Activated CD8-positive, alpha-beta memory T cell treated with anti-CD3 and anti-CD28 coated beads, Interleukin-2, amount 50 U/mL, for 24 hours (primary cell): ENCODE data around the gene CEP76.
A peak's percentile ranks its signal among the peaks of the same experiment; 100 is the strongest.

Source experiments
- DNase-seq: peaks from one replicate; pipeline ENCODE4 v3.0.0-alpha.2; 2020; ENCODE audit errors: extremely low read depth

Gene CEP76, protein sequence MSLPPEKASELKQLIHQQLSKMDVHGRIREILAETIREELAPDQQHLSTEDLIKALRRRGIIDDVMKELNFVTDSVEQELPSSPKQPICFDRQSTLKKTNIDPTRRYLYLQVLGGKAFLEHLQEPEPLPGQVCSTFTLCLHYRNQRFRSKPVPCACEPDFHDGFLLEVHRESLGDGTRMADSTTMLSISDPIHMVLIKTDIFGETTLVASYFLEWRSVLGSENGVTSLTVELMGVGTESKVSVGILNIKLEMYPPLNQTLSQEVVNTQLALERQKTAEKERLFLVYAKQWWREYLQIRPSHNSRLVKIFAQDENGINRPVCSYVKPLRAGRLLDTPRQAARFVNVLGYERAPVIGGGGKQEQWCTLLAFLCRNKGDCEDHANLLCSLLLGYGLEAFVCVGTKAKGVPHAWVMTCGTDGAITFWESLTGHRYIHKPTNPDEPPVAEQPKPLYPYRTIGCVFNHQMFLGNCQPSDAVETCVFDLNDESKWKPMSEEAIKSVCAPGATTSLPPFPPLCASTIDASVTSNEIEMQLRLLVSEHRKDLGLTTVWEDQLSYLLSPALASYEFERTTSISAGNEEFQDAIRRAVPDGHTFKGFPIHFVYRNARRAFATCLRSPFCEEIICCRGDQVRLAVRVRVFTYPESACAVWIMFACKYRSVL

DNA sequence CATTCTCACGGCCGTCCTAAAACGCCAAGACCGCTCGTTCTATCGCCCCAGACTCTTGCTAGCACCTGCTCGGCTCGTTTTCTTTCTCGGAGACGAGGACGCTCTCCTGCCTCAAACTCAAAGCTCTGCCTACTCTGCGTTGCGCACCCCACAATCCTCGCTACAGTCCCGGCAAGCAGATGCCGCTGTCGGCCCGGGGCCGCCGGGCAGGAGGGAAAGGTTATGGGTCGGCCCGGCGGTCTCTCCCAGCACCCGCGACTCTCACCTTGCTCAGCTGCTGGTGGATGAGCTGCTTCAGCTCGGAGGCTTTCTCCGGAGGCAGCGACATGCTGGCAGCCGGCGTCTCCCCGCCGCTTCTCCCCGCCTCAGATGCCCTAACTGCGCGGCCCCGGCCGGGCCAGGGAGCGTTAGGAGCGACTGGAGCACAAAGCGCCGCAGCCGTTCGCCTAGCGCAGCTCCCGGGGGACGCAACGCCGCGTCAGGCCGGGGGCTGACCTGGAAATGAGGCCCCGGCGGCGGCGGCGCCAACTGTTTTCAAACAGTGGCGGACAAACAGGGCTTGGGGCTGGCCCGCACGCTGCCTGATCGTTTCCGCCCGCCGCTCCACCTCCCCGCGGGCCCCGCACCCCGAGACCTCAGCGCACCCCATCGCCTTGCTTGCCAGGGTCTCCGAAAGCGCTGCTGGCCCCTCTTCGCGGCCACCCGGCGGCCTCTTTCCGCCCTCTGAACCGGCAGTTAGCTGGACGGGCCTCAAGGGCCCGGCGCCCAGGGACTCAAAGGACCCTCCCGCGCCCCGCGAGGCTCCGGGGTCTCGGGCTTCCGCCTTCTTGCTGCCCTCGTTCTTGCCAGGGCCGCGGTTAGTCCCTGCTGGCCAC lies at the start of gene CEP76, which contains the start of gene PSMG2:
TSS of gene CEP76 (minus strand) at position 503 of the 875 bp plus-strand sequence. CDS start at position 328, 175 bp downstream.
TSS of gene PSMG2 (plus strand) at position 822 of the 875 bp plus-strand sequence. CDS start 66 bp downstream, outside the sequence.
- DNase-seq: peak; percentile 63

DNA sequence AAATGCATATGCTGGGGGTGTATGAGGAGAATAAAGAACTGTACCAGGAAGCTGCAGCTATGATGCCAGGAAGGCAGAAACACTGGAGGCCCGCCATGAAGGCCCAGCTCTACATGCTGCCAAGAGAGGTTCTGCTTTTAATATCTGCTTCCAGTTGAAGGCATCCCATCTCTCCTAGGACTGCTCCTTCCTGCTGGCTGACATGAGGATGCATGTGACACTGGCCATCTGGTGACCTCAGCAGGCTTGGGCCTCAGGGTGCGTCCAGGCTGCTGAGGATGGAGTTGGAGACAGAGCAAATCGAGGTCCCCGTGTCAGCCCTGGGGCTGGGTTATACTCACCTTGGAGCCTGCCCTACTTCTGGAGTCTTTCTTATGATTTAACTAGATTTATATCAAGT lies 49.4 kb upstream of the CEP76 start:
- no peak for DNase-seq

DNA sequence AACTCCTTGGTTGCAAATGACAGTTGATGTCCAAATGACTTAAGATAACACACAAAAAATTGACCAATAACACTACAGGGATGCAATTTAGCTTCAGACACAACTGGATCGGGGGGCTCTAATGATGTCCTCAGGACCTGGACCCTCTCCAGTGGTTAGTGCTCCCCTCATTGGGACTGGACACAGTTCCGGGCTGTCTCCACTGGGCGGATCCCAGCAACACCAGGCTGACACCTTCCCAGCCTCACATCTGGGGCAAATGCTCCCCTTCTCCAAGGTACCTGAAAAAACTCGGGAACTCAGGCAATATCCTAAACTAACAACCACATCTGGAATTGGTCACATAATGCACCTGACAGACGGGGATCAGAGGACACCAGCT lies 49.0 kb upstream of the CEP76 start:
- no peak for DNase-seq

DNA sequence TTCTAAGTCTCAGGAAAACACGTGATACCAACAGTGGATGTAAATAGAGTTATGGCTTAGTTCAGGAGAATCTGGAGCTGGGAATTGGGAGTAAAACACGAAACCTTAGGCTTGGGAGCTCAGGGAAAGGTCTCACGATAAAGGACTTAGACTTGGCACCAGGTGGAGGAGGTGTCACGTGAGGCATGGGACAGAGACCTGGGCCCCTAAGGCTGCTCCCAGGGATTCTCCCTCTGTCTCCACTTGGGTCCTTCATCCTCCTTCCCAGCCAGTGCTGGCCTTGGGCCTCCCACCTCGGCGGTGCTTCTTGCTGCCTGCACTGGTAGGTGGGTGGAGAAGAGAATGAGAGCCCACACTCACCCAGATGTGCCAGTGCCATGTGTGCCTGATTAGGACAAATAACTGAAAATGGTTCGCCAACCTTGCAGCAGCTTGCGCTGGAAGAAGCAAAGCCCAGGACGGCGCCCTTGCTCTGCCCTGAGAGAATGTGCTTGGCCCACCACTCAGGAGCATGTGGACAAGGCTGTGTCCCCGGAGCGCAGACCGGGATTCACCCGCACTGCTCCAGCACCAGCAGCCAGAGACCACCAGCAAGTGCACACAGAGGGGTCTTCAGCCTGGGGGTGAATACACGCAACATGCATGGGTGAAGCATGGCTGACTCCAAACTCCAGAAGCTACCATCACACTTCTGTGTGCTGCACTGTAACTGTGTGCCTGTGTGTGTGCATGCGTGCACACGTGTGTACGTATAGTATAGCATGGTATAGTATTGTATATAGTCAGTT lies 48.4 kb upstream of the CEP76 start:
- DNase-seq: no peak

DNA sequence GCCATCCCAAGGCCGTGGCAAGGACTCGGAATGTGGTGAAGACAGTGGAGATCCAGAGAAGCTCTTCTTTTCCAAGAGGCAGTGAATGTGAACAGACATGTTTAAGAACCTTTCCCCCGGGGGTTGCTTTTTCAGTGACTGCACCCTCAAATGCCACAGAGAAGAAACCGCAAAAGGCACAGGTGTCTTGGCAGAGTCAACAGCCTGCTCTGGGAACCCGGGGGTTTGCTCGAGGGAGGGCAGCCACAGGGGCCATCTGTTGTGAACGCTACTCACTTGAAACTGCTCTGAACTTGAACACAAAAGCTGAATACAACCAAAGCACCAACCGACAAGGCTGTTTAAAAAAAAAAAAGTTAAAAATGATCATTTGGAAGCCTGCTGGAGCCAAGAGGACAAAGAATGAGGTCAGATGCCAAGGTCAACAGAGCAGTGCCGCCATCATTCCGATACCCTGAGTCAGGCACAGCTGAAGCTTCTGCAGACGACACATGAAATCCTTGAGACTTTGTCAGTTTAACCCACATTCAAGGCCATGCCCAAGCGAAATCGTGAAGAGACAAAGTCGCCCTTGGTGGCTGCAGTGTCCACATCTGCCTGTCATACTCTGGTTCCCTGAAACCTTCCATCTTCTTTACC lies 47.7 kb upstream of the CEP76 start:
- DNase-seq: no peak

DNA sequence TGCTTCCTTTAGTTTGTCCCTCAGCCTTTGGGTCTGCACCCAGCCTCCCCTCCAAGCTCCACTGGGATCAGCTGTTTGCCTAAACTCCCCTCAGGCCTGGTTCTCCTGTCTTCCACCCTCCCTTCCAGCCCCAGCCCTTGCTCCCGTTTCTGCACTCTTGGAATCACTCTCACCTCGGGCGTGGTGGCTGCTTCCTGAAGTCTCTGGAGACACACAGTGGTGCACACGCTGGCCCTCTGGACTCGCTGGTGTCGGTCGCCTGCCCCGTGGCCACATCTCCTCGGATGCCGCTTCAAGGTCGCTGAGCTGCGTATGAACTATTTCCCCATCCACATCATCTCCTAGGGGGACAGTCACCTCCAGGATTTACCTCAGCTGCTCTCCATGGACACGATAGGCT lies 46.6 kb upstream of the CEP76 start:
- no peak for DNase-seq

DNA sequence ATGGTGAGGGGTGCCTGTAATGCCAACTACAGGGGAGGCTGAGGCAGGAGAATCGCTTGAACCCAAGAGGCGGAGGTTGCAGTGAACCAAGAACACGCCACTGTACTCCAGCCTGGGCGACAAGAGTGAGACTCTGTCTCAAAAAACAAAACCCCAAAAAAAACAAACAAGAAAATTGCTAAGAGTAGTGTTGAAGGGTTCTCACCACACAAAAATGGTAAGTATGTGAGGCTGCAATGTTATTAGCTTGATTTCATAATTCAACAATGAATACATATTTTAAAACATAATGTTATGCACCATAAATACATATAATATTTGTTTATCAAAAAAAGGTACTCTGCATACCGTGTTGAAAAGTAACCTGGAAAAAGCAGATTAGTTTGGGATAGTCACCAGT lies 46.1 kb upstream of the CEP76 start:
- DNase-seq: no peak

DNA sequence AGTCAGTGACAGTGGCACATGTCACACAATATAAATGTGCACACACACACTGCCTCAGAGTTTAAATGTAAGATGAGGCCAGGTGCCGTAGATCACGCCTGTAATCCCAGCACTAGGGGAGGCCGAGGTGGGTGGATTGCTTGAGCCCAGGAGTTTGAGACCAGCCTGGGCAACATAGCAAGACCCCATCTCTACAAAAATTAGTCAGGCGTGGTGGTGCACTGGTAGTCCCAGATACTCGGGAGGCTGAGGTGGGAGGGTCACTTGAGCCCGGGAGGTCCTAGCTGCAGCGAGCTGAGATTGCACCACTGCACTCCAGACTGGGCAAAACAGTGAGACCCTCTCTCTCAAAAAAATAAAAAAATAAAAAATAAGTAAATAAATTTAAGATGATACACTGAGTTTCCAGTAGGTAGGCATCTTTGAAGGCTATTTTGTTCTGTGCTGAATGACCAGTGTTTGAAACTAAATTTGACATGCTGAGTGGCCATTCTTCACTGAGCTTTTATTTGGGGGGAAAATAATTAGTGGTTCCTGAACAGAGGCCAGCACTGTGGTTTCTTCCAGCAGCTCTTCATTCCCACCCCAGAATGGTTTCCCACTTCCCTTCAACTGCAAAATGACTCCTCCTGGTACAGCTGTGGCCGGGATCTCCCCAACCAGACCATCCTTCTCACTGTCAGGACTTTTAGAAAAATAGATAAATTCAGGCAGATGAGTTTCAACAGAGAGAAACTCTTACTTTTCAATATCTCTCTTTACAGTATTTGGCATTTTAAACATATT lies 45.2 kb upstream of the CEP76 start:
- DNase-seq: no peak

DNA sequence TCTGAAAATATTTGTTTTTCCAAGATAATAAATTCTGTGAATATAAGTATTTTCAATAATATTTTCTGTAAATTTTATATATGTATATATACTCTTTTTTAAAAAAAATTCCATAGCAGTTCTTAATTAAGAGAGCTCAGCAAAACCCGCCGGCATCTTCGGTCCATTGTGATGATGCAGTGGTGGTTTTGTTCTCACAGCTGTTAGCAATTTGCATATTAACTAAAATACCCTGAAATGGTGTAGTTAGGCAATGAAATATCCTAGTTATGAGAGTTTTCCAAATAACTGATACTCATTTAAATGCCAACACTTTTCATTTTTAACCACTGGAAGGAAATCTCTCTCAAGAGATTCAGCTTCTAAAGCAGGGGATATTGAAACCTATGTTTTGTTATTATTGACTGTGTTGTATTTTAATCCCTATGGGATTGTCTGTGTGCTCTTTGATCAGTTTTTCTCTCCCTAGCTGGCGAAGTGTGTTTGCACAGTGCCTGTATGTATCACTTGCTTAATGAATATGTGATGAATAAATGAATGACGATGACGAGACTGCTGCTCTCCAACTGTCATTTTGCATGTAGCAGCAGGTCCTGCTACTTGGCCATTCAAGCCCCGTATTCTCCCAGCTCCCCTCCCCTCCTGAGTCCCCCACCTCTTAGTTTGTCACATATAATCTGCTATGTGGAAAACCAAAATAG lies 42.7 kb upstream of the CEP76 start:
- DNase-seq: no peak

DNA sequence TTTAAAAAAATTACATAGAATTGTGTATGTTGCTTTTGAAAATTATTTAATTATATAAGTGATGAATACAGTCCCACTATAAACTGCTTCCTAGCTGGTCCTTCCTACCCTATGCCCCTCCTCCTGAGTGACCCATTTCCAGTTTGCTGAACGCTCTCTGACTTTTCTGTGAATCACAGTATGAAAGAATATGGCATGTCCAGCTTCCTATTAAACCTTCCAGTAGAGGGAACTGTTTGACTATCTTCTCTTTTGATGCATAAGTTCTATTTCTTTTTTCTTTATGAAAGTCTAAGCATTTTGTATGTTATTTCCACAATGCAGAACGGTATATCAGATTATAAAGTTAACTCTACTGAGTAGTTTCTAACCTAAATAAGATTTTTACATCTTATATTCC lies 41.6 kb upstream of the CEP76 start:
- no peak for DNase-seq

DNA sequence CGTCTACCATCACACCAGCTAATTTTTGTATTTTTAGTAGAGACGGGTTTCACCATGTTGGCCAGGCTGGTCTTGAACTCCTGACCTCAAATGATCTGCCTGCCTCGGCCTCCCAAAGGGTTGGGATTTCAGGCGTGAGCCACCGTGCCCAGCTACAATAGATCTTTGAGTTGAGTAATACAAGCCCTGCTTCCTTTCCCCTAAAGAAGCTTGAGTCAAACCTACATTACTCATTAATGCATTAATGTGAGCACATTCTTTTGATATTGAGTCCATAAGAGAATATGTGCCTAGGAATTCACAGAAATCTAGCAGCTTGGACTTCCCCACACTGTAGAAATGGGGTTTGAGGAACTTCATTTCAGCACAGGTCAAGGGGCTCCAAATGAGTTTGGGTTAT lies 39.9 kb upstream of the CEP76 start:
- DNase-seq: no peak

DNA sequence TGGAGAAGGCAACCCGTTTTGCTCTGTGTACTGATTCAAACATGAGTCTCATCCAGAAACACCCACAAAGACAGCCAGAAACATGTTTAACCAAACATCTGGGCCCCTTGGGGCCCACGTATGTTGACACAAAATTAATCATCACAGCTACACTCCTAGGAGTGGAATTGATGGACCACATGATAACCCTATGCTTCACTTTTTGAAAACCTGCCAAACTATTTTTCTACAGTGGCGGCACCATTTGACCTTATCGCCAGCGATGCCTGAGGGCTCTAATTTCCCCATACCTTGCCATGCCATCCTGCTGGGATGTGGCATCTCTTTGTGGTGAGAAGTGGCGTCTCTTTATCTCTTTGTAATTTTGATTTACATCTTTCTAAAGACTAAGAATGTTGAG lies 38.8 kb upstream of the CEP76 start:
- no peak for DNase-seq

DNA sequence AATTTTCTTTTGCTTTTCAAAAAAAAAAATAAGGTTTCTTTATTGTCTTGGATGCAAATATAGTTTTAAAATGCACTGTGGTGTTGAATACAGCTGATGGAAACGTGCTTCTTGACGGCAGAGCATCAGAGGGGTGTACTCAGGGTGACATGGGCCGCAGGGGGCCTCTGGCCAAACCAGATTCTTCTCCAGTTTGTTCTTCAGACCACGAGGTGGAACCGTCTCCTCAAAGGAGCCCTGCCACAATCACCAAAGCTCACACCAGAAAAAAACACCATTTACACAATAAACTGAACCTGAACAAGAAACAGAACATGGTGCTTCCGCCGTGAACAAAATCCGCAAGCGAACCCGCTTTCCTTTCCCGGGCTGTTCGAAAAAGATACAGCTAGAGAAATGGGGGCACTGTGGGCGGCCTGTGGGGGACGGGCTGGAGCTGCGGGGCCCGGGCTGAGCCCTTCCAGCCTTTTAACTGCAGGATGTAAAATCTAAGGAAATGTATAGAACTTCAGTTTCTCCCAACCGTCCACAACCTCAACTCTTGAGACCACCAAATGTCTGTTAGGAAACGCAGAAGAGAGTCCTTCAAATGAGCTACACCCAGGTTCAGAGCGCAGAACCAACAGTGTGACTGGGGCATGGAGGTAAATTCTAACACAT lies 34.9 kb upstream of the CEP76 start:
- no peak for DNase-seq

DNA sequence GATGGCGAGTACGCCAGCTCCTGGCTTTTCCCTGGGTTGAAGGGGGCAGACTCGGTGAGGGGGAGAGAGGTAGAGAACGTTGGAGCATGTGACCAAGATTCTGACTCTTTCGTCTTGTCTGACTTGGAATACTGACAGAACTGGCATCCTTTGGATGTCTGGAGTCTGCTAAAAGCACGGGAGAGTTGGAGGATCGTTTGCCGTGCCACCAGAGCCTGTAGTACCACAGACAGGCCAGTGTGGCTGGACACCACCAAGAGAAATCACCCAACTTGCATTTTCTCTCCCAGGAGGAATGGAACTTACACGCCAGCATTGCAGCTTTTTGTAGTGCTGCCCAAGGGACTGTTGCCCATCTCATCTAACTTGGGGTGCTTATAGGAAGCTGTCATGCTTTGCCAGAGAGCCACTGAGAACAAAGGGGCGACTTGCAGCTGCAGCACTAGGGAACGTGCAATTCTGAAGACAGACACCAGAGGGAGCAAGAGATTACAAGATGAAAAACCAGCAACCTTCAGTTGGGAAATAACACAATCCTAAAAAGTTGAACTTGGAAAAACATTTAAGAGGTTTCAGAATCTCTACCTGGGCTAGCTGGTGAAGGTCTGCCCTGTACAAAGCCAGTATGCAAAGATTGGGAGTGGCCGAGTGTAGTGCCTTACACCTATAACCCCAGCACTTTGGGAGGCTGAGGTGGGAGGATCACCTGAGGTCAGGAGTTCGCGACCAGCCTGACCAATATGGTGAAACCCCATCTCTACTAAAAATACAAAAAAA lies 24.4 kb upstream of the CEP76 start:
- no peak for DNase-seq

DNA sequence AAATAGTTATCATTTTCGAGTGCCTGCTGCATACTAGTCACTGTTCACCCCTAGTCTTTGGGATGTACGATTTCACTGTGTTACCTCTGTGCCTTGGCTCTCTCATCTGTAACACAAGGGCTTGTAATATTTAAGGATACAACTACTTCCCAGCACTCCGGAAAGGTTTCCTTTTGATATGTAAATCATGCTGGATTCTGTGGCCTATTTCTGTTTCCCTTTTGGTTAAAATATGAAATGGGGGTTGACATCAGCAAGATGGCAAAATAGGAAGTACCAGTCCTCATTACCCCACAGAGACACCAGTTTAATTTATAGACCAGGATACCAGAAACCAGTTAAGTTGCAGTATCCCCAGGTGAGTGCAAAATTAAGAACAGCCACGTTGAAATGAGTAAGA lies 23.8 kb upstream of the CEP76 start:
- DNase-seq: no peak

DNA sequence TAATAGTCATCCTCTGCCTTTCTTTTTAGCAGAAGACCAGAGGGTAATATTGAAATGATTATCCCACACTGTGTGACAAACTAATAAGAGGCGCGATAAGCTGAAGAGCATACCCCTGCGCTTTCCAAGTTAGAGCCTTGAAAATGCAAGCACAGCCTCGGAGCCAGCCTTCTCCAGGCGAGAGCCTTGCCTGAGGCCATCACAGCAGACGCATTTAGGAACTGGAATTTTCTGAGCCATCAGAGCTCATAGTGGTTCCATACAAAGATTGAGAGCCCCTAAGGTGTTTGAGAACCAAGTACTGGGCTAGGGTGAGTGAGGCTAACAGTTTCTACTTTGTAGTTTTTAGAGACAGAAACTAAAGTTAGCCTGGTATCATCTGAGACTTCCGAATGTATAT lies 20.2 kb upstream of the CEP76 start:
- DNase-seq: no peak

DNA sequence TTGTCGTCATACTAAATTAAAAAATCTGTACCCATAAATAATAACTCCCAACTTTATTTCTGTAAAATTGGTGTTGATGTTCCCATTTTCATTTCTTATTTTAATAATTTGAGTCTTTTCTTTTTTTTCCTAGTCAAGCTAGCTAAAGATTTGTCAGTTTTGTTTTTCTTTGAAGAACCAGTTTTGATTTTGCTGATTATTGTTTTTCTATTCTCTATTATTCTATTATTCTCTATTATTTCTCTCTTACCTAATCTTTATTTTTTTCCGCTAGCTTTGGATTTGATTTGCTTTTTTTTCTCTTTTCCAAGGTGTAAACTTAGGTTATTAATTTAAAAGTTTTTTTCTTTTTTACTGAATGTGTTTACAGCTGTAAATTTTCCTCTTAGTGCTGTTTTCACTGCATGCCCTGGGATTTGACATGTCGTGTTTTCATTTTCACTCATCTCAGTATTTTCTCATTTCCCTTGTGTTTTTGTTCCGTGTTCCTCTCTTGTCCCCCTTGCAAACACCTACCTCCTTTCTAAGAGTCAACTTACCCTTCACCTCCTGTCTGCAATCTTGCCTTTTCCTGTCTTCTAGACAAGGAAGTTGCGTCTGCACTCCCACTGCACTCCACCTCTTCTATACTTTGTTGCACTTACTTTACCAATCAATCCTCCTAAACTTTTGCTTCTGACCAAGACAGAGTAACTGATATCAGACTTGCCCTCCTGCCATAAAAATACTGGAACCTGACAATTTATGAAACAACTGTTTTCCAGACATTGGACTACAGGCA lies 19.2 kb upstream of the CEP76 start:
- DNase-seq: no peak

DNA sequence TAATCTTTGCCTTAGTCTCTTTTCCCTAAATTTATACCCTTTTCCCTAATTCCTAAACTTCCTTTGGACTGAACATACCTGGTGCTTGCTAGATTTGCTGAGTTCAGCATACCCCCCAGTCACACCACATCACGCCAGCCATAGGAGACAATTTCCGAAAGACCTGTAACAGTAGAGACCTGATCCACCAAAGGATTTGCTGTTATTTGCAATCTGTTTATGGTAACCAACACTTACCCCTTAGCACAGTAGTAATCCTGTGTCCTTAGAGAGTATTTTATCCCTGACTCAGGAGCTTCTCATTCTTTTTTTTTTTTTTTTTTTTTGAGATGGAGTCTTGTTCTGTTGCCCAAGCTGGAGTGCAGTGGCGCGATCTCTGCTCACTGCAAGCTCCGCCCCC lies 8.9 kb upstream of the CEP76 start:
- no peak for DNase-seq
